ENCODE data around the gene OR52I1. TPM values are rescaled to one million over a fixed set of nuclear protein-coding genes. Genes with fewer than 3 reads are reported as not detected.
A peak's percentile ranks its signal among the peaks of the same experiment; 100 is the strongest.

The OR52I1 gene
- total RNA-seq, 1 donor from 2014 or later = not detected

DNA sequence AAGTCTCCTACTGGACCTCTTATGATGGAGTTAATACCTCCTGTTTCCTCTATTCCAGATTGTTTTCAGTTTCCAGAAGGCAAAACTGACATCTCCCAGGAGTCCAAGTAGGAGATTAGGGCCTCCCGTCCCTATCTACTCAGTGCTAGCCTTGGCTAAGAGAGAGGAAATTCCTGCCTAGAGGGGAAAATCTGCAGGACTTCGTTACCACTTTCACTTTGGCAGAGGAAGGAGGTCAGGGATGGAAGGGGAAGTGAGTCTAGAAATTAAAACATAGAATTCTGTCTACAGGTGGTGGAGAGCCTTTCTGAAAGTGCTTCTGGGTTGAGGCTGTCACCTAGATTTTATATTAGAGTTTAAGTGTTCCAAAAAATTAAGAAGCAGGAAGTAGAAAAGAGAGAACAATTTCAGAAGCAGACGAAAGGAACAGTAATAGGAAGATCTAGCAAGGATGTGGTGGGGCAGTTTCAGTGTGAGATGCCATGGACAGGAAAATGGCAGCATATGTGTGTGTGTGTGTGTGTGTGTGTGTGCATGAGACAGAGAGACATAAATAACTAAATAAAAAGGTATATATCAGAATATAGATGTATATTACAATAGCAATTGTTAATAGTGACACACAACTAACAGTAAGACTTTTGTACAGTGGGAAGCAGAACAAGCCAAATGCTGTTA is 16.6 kb downstream of the OR52I1 start:
- TF ChIP-seq, protein P1, sequence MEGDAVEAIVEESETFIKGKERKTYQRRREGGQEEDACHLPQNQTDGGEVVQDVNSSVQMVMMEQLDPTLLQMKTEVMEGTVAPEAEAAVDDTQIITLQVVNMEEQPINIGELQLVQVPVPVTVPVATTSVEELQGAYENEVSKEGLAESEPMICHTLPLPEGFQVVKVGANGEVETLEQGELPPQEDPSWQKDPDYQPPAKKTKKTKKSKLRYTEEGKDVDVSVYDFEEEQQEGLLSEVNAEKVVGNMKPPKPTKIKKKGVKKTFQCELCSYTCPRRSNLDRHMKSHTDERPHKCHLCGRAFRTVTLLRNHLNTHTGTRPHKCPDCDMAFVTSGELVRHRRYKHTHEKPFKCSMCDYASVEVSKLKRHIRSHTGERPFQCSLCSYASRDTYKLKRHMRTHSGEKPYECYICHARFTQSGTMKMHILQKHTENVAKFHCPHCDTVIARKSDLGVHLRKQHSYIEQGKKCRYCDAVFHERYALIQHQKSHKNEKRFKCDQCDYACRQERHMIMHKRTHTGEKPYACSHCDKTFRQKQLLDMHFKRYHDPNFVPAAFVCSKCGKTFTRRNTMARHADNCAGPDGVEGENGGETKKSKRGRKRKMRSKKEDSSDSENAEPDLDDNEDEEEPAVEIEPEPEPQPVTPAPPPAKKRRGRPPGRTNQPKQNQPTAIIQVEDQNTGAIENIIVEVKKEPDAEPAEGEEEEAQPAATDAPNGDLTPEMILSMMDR (conservative IDR thresholded peaks at IDR 0.05; ENCODE audit: low read depth, low read length) = no peak
- no peak for DNase-seq (ENCODE audit: low read depth)
- no peak overlapping the region for H3K4me3 ChIP-seq (ENCODE audit: low read depth, low read length)

DNA sequence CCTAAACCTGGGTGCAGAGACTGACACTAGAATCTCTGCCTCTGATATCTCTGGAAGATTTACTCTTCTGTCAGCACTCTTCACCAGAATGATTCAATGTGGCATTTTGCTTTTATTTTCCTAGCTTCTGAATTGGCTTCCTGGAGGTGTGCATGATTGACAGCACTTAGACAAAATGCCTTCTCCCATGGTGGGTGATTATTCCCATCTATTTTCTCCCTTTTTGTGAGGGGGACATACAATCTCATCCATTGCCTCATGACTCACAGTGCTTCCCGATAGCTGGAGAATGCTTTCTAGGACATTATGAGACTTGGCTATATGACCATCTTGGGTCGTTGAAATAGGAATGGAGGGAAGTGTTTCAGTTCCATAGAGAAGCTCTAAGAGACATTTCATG is 18.1 kb downstream of the OR52I1 start:
- no peak for DNase-seq (ENCODE audit: low read depth)
- TF ChIP-seq, protein P1 (conservative IDR thresholded peaks at IDR 0.05; ENCODE audit: low read depth, low read length) = no peak
- no peak overlapping the region for H3K4me3 ChIP-seq (ENCODE audit: low read depth, low read length)

DNA sequence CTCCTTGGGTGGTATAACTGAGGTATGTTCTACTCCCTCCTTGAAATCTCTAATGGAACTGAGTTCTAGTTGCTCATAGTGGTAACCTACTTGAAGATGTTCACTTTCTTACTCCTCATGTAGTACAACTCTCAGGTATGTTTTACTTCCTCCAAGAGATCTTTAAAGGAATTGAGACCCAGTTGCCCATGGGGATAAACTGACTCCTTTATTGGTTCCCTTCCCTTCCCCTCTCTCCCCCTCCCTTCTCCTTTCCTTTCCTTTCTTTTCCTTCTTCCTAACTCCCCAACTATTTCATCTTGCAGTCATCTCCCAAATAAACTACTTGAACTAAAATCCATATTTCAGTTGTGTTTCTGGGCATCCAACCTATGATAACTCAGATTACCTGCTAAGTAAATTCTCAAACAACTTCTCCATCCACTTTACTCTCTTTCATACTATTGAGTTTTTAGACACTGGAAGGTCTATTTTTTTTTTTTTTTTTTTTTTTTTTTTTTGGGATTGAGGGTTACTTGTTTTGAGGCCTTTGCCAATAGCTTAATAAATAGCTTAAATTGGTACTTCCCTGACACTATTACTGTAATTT is 22.1 kb downstream of the OR52I1 start:
- no peak for DNase-seq (ENCODE audit: low read depth)
- TF ChIP-seq, protein P1 (conservative IDR thresholded peaks at IDR 0.05; ENCODE audit: low read depth, low read length) = no peak
- no peak overlapping the region for H3K4me3 ChIP-seq (ENCODE audit: low read depth, low read length)

DNA sequence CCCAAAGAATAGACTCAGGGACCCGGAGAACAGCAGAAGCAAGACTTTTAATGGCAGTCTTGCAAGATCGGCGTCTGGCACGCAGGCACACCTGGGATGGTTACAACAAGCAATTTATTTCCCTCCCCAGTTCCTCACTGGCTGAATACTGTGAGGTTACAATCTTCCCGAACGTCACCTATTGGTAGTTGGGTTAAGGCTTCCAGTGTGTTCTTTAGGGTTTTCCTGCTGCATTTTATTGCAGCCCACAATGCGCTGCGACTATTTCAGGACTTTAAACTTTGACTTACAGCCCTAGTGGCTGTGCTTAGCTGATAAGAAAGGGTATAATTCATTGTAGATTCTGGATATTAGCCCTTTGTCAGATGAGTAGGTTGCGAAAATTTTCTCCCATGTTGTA is 25.7 kb downstream of the OR52I1 start:
- TF ChIP-seq, protein P1 (conservative IDR thresholded peaks at IDR 0.05; ENCODE audit: low read depth, low read length) = no peak
- no peak for DNase-seq (ENCODE audit: low read depth)
- no peak overlapping the region for H3K4me3 ChIP-seq (ENCODE audit: low read depth, low read length)

DNA sequence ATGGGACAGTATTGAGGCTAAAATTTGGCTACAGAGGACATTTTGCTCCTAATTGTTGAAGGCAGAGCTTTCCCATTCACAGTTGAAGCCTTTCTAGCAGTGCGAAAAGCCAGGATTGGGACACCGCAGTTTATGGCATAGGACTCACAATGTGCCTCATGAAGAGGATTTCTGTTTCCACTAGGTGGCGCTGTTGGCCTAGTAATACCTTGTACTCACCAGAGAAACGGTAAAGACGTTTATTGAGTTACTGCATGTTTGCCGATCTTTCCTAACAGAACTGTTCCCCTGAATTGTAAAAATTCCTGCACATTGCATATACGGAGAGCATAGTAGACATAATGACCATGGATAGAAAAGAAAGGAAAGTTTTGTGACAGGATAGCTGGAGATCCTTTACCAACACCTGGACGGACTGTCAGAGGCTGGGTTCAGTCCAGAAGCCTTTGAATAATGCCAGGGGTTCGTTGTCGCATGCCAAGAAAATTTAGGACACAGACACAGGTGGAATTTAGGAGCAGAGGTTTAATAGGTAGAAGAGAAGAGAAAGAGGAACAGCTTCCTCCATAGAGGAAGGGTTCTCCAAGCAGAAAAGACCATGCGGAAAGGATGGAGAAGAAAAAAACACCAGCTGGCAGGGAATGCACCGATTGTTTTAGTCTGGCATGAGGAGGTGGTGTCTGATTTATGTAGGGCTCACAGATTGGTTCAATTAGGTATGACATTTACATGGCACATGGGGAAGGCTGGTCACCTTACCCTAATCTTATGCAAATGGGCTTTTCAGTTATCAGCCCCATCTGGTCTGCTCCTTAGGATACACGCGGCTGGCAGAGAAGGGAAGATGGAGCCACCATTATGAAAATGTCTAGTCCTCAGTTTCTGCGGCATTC is 32.6 kb downstream of the OR52I1 start:
- TF ChIP-seq, protein P1 (conservative IDR thresholded peaks at IDR 0.05; ENCODE audit: low read depth, low read length) = peak; percentile 80
- no peak overlapping the region for H3K4me3 ChIP-seq (ENCODE audit: low read depth, low read length)
- DNase-seq (ENCODE audit: low read depth) = peak; percentile 32

DNA sequence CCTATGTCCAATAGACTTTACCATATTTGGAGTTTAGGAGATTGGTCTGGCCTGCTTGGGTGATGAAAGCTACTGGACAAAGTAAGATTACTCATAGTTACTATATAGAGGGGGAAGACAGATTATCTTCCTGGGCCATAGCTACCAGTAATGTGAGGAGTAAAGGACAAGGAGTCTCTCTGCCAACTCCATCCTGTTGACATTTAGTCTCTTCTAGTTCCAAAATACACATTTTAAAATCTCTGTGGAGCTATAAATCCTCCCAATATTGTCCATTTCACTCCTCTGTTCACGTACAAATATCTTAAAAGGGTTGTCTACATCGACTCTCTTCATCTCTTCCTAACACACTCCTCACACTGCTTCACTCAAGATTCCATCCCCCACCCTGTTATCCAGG is 42.3 kb downstream of the OR52I1 start:
- TF ChIP-seq, protein P1 (conservative IDR thresholded peaks at IDR 0.05; ENCODE audit: low read depth, low read length) = no peak
- no peak overlapping the region for H3K4me3 ChIP-seq (ENCODE audit: low read depth, low read length)
- DNase-seq (ENCODE audit: low read depth) = no peak

Data from epithelial cell of proximal tubule (primary cell).